HepG2 (cell line): ENCODE measurements around the gene CBX5. TPM values are rescaled to one million over a fixed set of nuclear protein-coding genes. Genes with fewer than 3 reads are reported as not detected.
A peak's percentile ranks its signal among the peaks of the same experiment; 100 is the strongest.

Experiments
- AKNA ChIP-seq: sonication (generic); formaldehyde crosslinking; IDR thresholded peaks from 2 replicates; pipeline ENCODE4 v1.4.0; 2020; ENCODE audit warnings: missing genetic modification reagents, borderline replicate concordance
- CCDC6 ChIP-seq: sonication (generic); formaldehyde crosslinking; IDR thresholded peaks from 2 replicates; pipeline ENCODE4 v1.8.1; 2022; ENCODE audit warnings: mild to moderate bottlenecking, missing genetic modification reagents, moderate library complexity
- MBD4 ChIP-seq: IDR thresholded peaks from 2 replicates; pipeline ENCODE4 v1.6.1; 2012; ENCODE audit warnings: low read length, inconsistent platforms, borderline replicate concordance
- MED8 ChIP-seq: sonication (generic); formaldehyde crosslinking; IDR thresholded peaks from 2 replicates; pipeline ENCODE4 v1.8.1; 2023; ENCODE audit warnings: mild to moderate bottlenecking, missing genetic modification reagents; ENCODE audit not compliant: insufficient replicate concordance
- PPARG ChIP-seq: conservative IDR thresholded peaks from 2 replicates; pipeline ENCODE4 v1.6.1; 2016; ENCODE audit warnings: missing biosample characterization, missing genetic modification reagents
- REST ChIP-seq, 2 experiments: IDR thresholded peaks; 2 replicates each; pipeline ENCODE4 v1.6.1; 2011 to 2012; ENCODE audit warnings: low read length in 2 of 2, borderline replicate concordance in 1 of 2, low read depth in 1 of 2, mild to moderate bottlenecking in 1 of 2, moderate library complexity in 1 of 2
- RNF219 ChIP-seq: sonication (generic); formaldehyde crosslinking; IDR thresholded peaks from 2 replicates; pipeline ENCODE4 v1.5.0; 2020; ENCODE audit warnings: mild to moderate bottlenecking, missing genetic modification reagents
- SMAD1 ChIP-seq: sonication (generic); formaldehyde crosslinking; IDR thresholded peaks from 2 replicates; pipeline ENCODE4 v1.4.0; 2020; ENCODE audit warnings: missing genetic modification reagents, low read depth, mild to moderate bottlenecking, borderline replicate concordance
- TFAP4 ChIP-seq: sonication (generic); IDR thresholded peaks from 2 replicates; pipeline ENCODE4 v1.6.1; 2016; ENCODE audit warnings: low read depth, borderline replicate concordance
- ZNF251 ChIP-seq: sonication (generic); formaldehyde crosslinking; IDR thresholded peaks from 2 replicates; pipeline ENCODE4 v1.9.0; 2021; ENCODE audit warnings: mild to moderate bottlenecking, missing genetic modification reagents
- ZNF572 ChIP-seq: sonication (generic); formaldehyde crosslinking; IDR thresholded peaks from 2 replicates; pipeline ENCODE4 v1.5.1; 2020; ENCODE audit warnings: mild to moderate bottlenecking, missing genetic modification reagents
- ZNF660 ChIP-seq: sonication (generic); formaldehyde crosslinking; IDR thresholded peaks from 2 replicates; pipeline ENCODE4 v1.5.1; 2020; ENCODE audit warnings: mild to moderate bottlenecking, low read depth, missing genetic modification reagents, borderline replicate concordance
- ZNF737 ChIP-seq: sonication (generic); formaldehyde crosslinking; IDR thresholded peaks from 2 replicates; pipeline ENCODE4 v1.5.0; 2020; ENCODE audit warnings: missing genetic modification reagents, mild to moderate bottlenecking, borderline replicate concordance
- ZNF770 ChIP-seq: sonication (generic); formaldehyde crosslinking; IDR thresholded peaks from 2 replicates; pipeline ENCODE4 v1.5.0; 2020; ENCODE audit warnings: mild to moderate bottlenecking, missing genetic modification reagents
- polyA plus RNA-seq, 8 experiments: library from polyadenylated mRNA; depleted of rRNA in 3 of 8; stranded (reverse) in 7 of 8; unstranded in 1 of 8; fragments of >200 nt; fragmentation: Illumina TruSeq in 4 of 8; extraction: Trizol in 4 of 8; gene quantifications; 2 replicates each; pipeline versions ENCODE4 v1.2.1 to v1.2.3, GENCODE V29; 2011 to 2016; ENCODE audit warnings: low read depth in 4 of 8, missing spikeins in 1 of 8, mixed read lengths in 1 of 8; ENCODE audit not compliant: insufficient read depth in 1 of 8
- total RNA-seq, 5 experiments: library from RNA; depleted of rRNA; stranded (reverse); fragments of >200 nt; fragmentation: Illumina TruSeq; extraction: Trizol; gene quantifications; 2 replicates each; pipeline ENCODE4 v1.2.3, GENCODE V29; 2016; ENCODE audit warnings: low read depth in 1 of 5

The CBX5 gene
- total and polyA plus RNA-seq, 2 of the 13 experiments (the other 11 are each of a cell fraction or from before 2014, with no cell fraction given), result 16.0 to 22.2 TPM

- TF ChIP-seq AKNA (CRISPR knock-in tag) (no peak), CCDC6 (CRISPR knock-in tag) (no peak), ZNF251 (CRISPR knock-in tag) (no peak), ZNF572 (CRISPR knock-in tag) (no peak), RNF219 (CRISPR knock-in tag) (no peak), ZNF737 (CRISPR knock-in tag) (no peak), MED8 (CRISPR knock-in tag) (no peak), TFAP4 (peak; percentile 60; the same call in 1 of the 2 replicates), SMAD1 (CRISPR knock-in tag) (no peak), MBD4 (no peak), REST (IDR thresholded peaks at IDR 0.05; ENCODE audit: borderline replicate concordance in 1 of 2, low read depth in 1 of 2, low read length in 2 of 2) (no peak), PPARG (CRISPR knock-in tag) (peak; percentile 74), ZNF660 (CRISPR knock-in tag) (no peak), ZNF770 (CRISPR knock-in tag) (peak; percentile 70; the same call in 1 of the 2 replicates)
These were observed 21.6 kb upstream of the CBX5 start (continued) for GRCh38 chr12:54301428-54302048.
